SH-SY5Y (cell line): ENCODE results near the gene GRIFIN.

Experiments used
- GATA2 ChIP-seq: IDR thresholded peaks from 2 replicates; pipeline ENCODE4 v1.6.1; 2011; ENCODE audit warnings: mild to moderate bottlenecking, low read depth, low read length
- GATA3 ChIP-seq: IDR thresholded peaks from 2 replicates; pipeline ENCODE4 v1.6.1; 2011; ENCODE audit warnings: low read depth, mild to moderate bottlenecking, low read length, moderate library complexity

- TF ChIP-seq GATA2 (no peak), GATA3 (no peak)
Observed at GRCh38 chr7:2444476-2444875, 31.7 kb downstream of the GRIFIN start.
